T-helper 1 cell treated with Interleukin-12 subunit alpha and Interleukin-12 subunit beta and Interleukin-4 antibody, amounts not matched to agents 30 ng/mL and 1 ng/mL, for 36 hours (primary cell): ENCODE measurements around the gene TEX10. TPM values are rescaled to one million over a fixed set of nuclear protein-coding genes. Genes with fewer than 3 reads are reported as not detected.
"Not testable (repeated sequence)": the region's sequence is repeated elsewhere in the genome, so short reads cannot be mapped to it uniquely, and the experiment has no call there.

Source experiments
- intact Hi-C: fragments of 100-400 bp; cut with micrococcal nuclease; formaldehyde crosslinking; loops from one replicate; pipeline ENCODE4 v1.15.1; 2024
- total RNA-seq: library from RNA; stranded (reverse); gene quantifications from 2 replicates; pipeline ENCODE4 v1.2.3, GENCODE V29; 2022

TEX10 gene
- total RNA-seq, result 17.6 and 19.2 TPM in 2 replicates

GRCh38 chr9:100352727-100353505 lies at the start of gene TEX10:
TEX10 (minus strand) TSS chr9:100352942; CDS start chr9:100349363, 3,579 bp downstream.
- intact Hi-C loops, result loop anchor here (1.0 to 5.0 kb wide), 14 partner anchors 58 to 1556 kb away; partner anchors contain the start of genes ANKS6, INVS, MRPL50 and RNF20

- intact Hi-C loops, result no loop called here
Measured at GRCh38 chr9:100401042-100401441, 48.3 kb upstream of the TEX10 start.

- intact Hi-C loops, result no loop called here
Measured at GRCh38 chr9:100397529-100398266, 45.0 kb upstream of the TEX10 start.

- intact Hi-C loops, result no loop called here
Measured at GRCh38 chr9:100396769-100397168, 44.0 kb upstream of the TEX10 start.

GRCh38 chr9:100394816-100395215 lies 42.1 kb upstream of the TEX10 start:
- intact Hi-C loops, result no loop called here

- intact Hi-C loops, result no loop called here
Measured at GRCh38 chr9:100394032-100394695, 41.4 kb upstream of the TEX10 start.

- intact Hi-C loops, result not testable (repeated sequence)
Measured at GRCh38 chr9:100392989-100393388, 40.2 kb upstream of the TEX10 start.

GRCh38 chr9:100379862-100380261 lies 27.1 kb upstream of the TEX10 start:
- intact Hi-C loops, result no loop called here

GRCh38 chr9:100377015-100377414 lies 24.3 kb upstream of the TEX10 start:
- intact Hi-C loops, result no loop called here

- intact Hi-C loops, result no loop called here
Measured at GRCh38 chr9:100375658-100376057, 22.9 kb upstream of the TEX10 start.

GRCh38 chr9:100372648-100373047 lies 19.9 kb upstream of the TEX10 start:
- intact Hi-C loops, result no loop called here

- intact Hi-C loops, result no loop called here
Measured at GRCh38 chr9:100370064-100370723, 17.5 kb upstream of the TEX10 start.

GRCh38 chr9:100368672-100369071 lies 15.9 kb upstream of the TEX10 start:
- intact Hi-C loops, result no loop called here

- intact Hi-C loops, result no loop called here
Measured at GRCh38 chr9:100366121-100366520, 13.4 kb upstream of the TEX10 start.

- intact Hi-C loops, result no loop called here
Measured at GRCh38 chr9:100364013-100364412, 11.3 kb upstream of the TEX10 start.

GRCh38 chr9:100359057-100359456 lies 6.3 kb upstream of the TEX10 start:
- intact Hi-C loops, result no loop called here

- intact Hi-C loops, result no loop called here
Measured at GRCh38 chr9:100357501-100357900, 4.8 kb upstream of the TEX10 start.

- intact Hi-C loops, result no loop called here
Measured at GRCh38 chr9:100355561-100355960, 2.8 kb upstream of the TEX10 start.

GRCh38 chr9:100354121-100354800 lies 1.5 kb upstream of the TEX10 start:
- intact Hi-C loops, result loop anchor here (5.0 kb wide), 4 partner anchors 1043 to 1557 kb away; partner anchors contain the start of genes ANKS6, MRPL50, RNF20 and ZNF189

- intact Hi-C loops, result loop anchor here (1.0 to 5.0 kb wide), 12 partner anchors 74 to 1555 kb away; partner anchors contain the start of genes ANKS6, MRPL50, RNF20 and SEC61B
Measured at GRCh38 chr9:100352201-100352726, 478 bp downstream of the TEX10 start.
